Activated CD4-positive, CD25-positive, alpha-beta regulatory T cell treated with anti-CD3 and anti-CD28 coated beads, Interleukin-2, amount 50 U/mL, for 72 hours (primary cell): ENCODE measurements around the gene TMEM151B.
A peak's percentile ranks its signal among the peaks of the same experiment; 100 is the strongest.

Experiments used
- DNase-seq: peaks from one replicate; pipeline ENCODE4 v3.0.0; 2021

Gene TMEM151B

DNA sequence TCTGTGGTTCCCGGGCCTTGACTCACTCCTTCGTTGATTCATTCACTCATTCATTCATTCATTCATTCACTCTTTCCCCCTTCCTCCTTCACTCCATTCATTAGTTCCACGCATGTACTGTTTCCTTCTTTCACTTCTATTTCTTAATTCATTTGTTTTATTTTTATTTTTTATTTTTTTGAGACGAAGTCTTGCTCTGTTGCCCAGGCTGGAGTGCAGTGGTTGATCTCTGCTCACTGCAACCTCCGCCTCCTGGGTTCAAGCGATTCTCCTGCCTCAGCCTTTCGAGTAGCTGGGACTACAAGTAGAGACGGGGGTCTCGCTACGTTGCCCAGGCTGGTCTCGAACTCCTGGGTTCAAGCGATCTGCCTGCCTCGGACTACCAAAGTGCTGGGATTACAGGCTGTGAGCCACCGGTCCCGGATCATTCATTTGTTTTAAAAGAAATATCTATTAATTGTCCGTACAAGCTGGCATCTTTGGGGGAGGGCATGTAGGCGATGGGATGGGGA is 4.5 kb upstream of the TMEM151B start:
- no peak for DNase-seq

DNA sequence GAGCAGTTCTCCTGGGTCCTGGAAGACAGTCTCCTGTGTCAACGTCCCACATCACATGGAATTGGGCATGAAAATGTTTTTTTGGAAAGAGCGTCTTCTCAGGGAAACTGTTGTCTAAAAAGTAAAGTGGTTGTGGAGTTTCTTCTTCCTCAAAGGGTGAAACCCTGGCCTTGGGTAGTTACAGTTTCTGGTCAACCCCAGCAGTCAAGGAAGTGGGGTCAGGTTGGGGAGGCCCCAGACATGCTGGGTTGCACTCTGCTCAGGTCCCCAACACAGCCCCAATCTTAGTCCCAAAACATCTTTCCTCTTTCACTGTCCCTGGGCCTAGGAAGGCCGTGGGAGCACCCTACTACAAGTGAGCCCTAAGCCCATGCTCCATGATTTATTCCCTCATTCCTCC is 3.9 kb upstream of the TMEM151B start:
- no peak for DNase-seq

DNA sequence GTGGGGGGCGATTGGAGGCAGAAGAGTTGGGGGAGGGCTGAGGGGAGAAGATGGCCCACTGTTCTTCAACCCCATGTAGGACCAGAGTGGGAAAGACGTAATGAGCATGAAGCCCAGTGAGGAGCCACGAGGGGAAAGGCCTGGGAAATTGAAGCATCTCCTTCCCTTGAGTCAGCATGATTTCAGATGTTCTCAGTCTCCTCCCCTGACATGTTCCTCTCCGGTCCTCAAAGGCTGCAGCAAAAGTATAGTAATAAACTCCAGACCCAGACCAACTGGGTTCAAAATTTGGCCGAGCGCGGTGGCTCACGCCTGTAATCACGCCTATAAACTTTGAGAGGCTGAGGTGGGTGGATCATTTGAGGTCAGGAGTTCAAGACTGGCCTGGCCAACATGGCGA is 3.0 kb upstream of the TMEM151B start:
- no peak for DNase-seq

DNA sequence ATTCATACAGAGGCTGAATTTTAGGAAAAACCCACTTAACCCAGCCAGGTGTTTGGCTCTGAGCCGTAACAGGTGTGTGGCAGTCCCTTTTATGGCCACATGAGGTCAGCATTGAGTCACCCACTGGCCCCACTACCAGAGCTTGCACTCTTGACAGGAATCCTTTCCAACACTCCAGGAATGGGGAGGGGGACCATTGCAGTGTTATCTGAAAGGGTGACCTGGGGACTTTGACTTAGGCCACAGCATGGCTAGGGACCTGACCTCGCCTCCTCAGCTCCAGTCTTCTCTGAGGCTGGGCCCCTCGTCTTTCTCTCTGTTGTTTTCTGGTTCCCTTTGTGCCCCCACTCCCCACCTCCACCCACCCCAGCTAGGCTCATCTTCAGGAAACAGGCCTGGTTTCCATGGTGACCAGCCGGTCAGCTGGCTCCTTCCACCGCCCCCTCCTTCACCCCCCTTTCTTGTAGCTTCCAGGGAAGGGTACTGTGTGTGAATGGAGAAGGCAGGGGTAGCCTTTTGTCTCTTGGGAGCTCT is 2.1 kb upstream of the TMEM151B start:
- peak; percentile 69 for DNase-seq

DNA sequence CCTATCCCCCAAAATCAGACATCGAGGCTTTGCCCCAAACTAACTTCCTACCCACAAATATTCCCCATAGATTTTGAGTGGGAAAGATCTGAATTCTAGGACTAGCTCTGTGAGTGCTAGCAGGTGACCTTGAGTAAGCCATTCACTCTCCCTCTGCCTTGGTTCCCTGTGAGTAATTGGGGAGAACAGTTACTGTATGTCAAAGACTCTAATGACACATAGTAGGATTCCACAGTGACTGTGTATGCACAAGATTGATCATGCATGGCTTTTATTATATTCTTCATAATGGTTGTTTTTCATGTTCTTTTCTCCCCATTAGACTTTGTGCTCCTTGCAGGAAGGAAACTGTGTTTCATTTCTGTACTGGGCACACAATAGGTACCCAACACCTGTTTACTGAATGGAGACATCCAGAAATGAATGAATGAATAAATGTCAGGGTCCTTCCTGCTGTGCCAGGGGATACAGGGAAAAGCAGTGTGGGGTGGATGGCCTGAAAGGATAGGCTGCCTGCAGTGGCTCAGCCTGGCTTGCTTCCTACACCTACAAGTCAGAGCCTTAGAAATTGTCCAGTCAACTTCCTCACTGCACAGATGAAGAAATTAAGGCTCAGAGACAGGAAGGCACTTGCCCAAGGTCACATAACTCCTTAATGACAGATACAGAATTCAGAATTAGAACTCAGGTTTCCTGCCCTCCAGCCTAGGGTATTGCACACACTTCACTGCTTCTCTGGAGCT is 901 bp upstream of the TMEM151B start:
- no peak for DNase-seq

DNA sequence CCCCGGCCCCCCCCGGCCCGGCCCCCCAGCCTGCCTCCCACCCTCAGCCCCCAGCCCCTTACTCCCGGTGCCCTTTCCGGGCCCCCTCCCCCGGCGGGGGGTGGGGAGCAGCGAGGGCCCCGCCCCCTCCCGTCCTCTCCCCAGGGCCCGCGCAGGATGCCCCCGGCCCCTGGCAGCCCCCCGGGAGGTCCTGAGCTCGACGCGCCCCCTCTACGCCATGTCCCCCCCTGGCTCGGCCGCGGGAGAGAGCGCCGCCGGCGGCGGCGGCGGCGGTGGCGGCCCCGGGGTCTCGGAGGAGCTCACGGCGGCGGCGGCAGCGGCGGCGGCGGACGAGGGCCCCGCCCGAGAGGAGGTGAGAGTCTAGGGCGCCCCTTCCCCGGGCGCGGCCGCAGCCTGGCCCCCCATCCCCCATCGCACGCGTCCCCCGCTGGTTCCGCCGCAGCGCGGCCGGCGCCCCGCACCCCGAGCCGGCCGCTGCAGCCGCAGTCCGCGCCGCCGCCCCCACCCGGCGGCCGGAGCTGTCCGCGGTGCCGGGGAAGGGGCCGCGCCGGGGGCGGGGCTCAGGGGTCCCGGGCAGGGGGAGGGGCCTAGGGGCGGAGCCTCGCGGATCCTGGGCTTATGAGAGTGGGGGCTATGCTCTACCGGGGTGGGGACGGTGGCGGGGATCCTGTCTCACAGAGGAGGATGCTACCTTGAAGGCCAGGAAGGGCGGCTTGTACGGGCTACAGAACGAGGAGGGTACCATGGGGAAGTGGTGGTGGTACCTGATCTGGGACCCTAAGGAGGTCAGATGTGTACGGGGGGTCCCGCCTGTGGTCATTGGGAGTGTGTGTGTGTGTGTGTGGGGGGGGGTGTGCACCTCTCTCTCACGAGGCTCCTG is 516 bp downstream of the TMEM151B start:
- DNase-seq, result no peak

DNA sequence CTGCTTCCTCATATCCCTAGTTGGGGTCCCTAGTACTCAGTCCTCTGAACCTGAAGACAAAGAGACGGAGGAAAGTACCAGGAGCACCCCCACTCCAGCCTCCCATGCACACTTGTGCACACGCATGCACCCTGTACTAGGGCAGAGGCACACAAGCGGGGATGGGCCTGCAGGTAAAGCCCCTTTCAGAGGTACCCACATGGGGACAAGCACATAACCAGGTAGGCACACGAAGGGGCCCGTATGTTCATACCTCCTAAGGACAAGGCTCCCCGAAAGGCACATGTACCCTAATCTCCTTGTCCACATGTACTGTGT is 1.1 kb downstream of the TMEM151B start:
- DNase-seq, result no peak

DNA sequence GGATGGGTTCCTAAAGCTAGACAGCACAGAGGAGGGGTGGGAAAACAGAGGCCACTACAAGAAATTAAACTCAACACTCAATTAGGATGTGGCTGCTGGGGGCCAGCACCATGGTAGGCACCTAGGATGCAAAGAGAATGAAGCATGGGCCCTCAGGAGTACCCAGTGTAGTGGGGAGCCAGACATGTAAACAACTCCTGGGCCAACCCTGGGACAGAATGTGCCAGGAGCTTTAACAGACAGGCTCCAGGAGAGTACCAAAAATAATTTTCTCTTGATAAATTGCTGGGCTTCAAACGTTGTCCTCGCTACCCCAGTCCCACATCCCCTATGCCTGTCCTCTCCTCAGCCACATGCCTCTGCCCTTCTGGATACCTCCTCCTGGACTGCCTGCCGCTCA is 1.7 kb downstream of the TMEM151B start:
- DNase-seq, result no peak

DNA sequence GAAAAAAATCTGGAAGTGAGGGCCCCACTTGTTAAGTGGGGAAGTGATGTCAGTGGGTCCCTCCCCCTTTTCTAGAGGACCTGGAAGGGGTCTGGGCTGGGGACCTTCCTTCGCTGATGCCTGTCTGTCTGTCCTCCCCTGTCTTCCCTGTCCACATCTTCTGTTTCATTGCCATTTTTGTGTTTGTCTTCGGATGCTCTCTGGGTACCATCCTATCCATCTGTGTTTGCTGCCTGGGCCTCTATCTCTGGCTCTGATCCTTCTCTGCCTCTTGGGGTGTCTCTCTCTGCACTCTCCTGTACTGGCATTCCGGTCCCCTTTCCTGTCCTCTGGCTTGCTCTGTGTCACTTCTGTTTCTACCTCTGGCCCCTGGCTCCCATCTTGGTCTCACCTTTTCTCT is 2.3 kb downstream of the TMEM151B start:
- DNase-seq, result no peak

DNA sequence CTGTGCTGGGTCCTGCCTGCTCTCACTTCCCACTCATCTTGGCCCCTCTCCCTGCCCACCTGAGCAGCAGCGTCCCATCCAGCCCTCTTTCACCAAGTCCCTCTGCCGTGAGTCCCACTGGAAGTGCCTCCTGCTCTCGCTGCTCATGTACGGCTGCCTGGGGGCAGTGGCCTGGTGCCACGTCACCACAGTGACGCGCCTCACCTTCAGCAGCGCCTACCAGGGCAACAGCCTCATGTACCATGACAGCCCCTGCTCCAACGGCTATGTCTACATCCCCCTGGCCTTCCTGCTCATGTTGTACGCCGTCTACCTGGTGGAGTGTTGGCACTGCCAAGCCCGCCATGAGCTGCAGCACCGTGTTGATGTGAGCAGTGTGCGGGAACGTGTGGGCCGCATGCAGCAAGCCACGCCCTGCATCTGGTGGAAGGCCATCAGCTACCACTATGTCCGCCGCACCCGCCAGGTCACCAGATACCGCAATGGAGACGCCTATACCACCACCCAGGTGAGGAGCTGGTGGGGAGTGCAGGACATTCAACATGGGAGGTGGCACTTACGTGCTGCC is 2.8 kb downstream of the TMEM151B start:
- no peak for DNase-seq

DNA sequence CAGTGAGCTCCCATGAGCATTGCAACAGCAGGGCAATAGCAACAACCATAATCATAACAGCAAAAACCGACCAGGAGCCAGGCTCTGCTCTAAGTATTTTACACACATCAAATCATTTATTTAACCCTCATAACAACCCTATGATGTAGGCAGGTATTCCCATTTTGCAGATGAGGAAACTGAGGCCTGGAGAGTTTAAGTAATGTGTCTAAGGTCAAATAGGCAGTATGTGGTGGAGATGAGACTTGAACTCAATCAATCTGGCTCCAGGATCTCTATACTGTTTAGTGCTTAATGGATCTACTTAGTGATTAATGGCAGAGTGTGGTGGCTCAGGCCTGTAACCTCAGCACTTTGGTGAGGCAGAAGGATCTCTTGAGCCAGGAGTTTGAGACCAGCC is 3.4 kb downstream of the TMEM151B start:
- DNase-seq, result no peak

DNA sequence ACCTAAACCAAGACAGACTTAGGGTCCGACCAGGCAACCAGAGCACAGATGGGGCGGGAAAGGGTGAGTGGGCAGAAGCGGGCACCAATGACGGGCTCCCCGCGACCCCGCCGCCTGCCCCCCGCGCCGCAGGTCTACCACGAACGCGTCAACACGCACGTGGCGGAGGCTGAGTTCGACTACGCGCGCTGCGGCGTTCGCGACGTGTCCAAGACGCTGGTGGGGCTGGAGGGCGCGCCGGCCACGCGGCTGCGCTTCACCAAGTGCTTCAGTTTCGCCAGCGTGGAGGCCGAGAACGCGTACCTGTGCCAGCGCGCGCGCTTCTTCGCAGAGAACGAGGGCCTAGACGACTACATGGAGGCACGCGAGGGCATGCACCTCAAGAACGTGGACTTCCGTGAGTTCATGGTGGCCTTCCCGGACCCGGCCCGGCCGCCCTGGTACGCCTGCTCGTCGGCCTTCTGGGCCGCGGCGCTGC is 5.1 kb downstream of the TMEM151B start:
- no peak for DNase-seq

DNA sequence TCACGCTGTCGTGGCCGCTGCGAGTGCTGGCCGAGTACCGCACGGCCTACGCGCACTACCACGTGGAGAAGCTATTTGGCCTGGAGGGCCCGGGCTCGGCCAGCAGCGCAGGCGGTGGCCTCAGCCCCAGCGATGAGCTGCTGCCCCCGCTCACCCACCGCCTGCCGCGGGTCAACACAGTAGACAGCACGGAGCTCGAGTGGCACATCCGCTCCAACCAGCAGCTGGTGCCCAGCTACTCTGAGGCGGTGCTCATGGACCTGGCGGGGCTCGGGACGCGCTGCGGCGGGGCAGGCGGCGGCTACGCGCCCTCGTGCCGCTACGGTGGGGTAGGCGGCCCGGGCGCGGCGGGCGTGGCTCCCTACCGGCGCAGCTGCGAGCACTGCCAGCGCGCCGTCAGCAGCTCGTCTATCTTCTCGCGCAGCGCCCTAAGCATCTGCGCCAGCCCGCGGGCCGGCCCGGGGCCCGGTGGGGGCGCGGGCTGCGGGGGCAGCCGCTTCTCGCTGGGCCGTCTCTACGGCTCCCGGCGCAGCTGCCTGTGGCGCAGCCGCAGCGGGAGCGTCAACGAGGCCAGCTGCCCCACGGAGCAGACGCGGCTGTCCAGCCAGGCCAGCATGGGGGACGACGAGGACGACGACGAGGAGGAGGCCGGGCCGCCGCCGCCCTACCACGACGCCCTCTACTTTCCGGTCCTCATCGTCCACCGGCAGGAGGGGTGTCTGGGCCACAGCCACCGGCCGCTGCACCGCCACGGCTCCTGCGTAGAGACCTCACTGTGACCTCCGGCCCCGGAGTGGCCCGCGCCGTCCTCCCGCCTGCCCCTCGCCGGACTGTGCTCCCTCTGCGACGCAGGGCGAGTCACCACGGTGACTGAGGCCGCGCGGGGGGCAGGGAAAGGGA is 5.7 kb downstream of the TMEM151B start:
- DNase-seq, result no peak

DNA sequence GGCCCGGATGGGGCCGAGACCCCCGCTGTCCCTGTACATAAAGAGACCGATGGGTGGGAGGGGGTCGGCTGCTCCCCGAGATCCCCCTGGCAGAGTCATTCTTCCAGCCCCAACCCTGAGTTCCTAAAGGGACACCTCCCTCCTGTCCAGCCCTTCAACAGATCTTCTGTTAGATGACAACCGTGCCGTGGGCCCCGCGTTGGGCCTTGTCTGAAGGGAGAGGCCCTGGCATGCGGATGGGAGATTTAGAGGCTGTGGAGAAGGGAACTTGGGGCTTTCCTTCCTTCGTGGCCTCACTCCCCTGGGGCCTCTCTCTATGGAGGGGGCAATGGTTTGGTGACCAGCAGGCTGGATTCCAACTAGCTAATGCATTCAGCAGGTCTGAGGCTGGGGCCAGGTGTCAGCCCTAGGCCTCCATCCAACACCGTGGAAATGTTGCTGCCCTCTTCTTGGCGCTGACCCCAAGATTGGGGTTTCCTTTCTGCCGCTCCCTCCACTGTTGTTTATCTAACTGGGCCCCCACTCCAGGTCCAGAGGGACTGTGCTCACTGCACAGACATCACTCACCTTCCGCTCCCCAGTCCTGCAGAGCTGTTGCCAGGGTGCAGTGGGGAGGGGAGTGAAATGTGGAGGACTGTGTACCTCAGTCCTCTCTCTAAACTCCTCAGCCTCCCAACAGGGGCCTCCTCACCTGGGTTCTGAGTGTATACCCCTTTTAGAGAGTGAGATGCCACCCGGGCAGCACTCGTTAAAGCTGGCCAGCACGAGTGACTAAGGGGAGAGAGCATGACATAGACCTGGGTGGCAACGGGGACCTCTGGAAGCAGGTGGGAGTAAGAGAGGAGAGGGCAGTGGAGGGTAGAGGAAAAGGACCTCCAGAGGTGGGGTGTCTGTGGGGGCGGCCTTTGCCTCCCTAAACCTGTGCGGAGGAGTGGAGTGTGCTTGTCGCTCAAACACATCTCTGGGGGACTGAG is 6.7 kb downstream of the TMEM151B start:
- no peak for DNase-seq

DNA sequence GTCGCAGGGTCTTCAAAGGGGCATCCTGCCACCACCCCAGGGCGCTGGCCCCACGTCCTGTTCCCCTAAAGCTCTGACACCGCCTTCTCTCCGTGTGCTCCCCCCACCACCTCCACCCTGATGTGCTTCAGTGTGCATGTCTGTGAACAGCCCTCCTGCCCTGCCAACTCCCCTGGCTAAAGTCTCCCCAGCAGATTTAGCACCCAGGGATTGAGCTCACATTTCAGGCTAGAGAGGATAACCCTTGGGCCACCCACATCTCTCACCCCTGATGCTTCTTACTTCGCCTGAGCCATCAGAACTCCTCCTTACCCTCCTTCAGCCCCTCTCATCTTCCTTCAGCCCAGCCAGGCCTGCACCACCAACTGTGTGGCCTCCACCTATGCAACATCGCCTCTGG is 7.5 kb downstream of the TMEM151B start:
- DNase-seq, result no peak

DNA sequence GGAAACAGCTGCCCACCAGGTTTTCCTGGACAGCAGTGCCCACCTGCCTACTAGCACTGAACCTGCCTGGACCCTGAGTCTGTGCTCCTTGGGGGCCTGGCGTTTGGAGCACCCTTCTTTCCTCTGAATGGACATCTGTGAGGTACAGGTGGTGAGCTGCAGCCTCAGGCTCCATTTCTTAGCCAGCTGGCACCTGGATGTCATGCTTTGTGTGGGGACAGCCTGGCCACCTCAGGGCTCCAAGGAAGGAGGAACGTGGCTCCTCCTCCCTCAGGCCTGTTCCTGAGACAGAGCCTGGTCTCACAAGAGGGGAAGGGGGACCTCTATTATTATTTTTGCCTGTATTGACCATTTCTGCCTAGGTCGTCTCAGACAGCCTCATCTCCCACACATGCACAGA is 8.1 kb downstream of the TMEM151B start:
- no peak for DNase-seq

DNA sequence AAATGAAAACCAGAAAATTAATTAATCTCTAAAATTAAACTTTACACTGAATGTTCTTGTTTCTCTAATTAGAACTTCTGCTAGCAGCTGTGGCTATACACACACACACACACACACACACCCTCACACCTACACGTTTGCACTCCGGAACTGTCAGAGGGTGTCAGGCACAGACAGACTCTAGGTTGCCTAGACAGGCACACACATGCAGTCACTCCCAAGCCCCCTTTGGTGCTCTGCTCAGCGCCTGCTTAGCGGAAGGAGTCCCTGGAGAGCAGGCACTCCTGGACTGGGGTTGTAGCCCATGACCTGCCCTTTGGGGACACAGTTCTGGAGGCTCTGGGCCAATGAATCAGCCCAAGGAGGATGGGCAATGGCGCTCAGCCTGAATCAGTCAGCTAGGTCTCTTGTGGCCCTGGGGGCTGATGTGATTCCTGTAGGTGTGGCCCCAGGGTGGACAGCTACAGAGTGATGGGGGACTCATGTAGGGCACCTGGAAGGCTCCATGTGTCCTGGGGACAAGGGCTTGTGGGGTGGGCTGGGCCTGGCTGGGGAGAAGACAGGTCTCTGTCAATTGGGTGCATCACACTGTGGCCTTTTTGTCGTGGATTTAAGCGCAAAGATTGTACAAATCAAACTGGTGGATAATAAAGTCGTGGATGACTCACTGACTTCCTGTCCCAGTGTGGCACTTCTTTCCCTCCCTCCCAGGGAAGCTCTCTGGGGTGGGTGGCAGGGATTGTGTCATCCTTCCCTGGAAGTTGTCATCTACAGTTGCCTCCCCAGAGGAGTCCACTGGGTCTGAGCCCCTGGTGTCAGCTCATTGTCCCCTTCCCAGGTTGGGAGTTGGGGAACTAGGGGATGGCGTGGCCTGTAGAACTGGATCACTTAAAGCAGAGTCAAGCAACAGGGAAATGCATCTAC is 8.8 kb downstream of the TMEM151B start:
- no peak for DNase-seq

DNA sequence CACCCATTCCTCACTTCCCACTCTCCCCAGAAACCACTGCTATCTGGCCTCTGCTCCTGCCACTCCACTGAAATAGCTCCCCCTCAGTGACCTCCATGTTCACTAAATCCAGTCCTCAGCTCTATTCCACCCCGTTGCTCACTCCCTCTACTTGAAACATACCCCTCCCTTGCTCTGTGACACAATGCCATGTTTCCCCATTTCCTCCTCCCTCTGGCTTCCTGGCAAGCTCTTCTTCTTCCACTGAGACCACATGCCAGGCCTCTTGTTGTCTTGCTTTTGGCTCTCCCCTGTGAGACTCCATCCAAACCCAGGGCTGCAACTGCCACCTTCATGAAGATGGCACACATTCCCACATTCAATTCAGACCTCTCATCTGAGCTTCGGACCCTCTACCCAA is 13.9 kb downstream of the TMEM151B start:
- no peak for DNase-seq

DNA sequence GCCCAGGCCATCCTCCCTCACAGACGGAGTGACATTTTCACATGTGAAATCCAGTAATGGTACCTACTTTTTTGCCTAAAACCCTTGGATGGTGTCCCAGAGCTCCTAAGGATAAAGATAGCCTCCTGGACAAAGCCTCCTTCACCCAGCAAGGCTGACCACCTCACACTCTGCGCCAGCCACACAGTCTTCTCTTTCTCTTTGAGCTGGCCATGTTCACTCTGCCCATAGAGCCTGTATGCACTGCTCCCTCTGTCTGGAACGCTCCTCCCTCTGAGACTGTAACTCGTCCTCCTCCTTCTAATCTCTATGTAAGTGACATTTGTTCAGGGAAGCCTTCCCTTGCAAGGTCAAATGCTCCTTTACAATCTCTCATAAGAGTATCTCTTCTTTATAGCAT is 14.6 kb downstream of the TMEM151B start:
- DNase-seq, result no peak
